GM18499 (cell line): ENCODE data around the gene HBQ1.
"Not testable (repeated sequence)": the region's sequence is repeated elsewhere in the genome, so short reads cannot be mapped to it uniquely, and the experiment has no call there.

Source experiments
- ATAC-seq: cut with Tn5 transposase; IDR thresholded peaks from one replicate; pipeline ENCODE4 v1.9.1; 2021; ENCODE audit warnings: moderate number of reproducible peaks; ENCODE audit not compliant: insufficient read depth, unreplicated experiment

The HBQ1 gene

GRCh38 chr16:194516-194915 is 14.3 kb downstream of the HBQ1 start:
- no peak for ATAC-seq

DNA sequence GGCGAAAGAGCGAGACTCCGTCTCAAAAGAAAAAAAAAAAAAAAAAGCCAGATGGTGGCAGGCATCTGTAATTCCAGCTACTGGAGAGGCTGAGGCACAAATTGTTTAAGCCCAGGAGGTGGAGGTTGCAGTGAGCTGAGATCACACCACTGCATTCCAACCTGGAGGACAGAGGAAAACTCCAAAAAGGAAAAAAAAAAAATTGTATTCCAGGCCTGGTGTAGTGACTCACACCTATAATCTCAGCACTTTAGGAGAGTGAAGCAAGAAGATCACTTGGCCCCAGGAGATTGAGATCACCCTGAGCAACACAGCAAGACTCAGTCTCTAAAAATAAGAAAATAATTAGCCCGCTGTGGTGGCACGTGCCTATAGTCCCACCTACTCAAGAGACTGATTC is 20.1 kb downstream of the HBQ1 start:
- no peak for ATAC-seq

GRCh38 chr16:203246-203645 is 23.0 kb downstream of the HBQ1 start:
- no peak for ATAC-seq

- not testable (repeated sequence) for ATAC-seq
Observed at GRCh38 chr16:204046-204445, 23.8 kb downstream of the HBQ1 start.

DNA sequence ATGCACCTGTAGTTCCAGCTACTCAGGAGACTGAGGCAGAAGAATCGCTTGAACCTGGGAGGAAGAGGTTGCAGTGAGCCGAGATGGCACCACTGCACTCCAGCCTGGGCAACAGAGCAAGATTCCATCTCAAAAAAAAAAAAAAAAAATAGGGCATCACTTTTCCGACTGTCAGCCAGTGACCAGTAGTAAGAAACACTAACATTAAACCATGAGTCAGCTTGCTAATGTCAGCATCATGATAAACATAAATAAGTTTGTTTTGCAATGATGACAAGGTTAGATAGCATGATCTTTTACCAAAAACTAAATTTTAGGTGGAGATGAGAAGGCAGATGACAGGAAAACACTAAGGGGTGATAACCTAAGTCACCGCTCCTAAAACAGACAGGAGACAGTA is 29.1 kb downstream of the HBQ1 start:
- not testable (repeated sequence) for ATAC-seq

DNA sequence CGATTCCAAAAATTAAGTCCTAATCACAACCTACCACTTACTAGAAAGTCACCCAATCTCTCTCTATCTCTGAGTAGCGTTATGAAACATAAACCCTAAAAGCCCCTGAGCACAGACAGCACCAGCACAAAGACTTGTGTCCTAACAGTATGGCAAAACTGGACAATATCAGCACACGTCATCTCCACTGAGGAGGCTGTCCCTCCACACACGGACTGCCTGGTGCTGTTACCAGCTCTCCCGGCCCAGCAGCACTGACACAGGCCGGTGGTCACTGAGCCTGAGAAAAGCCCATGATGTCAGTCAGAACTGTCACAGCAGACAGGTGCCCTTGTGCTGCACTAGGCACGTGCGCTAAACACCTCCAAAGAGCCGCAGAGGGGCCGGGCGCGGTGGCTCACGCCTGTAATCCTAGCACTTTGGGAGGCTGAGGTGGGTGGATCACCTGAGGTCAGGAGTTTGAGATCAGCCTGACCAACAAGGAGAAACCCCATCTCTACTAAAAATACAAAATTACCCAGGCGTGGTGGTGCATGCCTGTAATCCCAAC is 31.4 kb downstream of the HBQ1 start:
- ATAC-seq, result not testable (repeated sequence)

GRCh38 chr16:212999-213398 is 32.7 kb downstream of the HBQ1 start:
- no peak for ATAC-seq

DNA sequence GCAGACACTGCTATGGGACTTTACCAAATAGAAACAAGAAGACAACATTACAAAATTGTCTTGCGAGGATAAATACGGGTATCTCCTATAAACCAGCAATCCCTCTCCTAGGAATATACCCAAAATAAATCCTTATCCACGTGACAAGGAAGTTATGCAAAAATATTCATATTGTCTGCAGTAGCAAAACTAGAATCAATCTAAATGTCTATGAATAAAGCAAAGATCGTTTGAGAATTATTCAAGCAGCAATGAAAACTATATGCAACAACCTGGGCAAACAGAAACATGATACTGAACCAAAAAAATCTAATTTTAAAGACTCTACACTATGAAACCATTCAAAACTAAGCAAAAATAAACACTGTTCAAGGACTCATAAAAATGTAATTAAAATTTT is 39.8 kb downstream of the HBQ1 start:
- no peak for ATAC-seq

GRCh38 chr16:228151-228851 is 48.0 kb downstream of the HBQ1 start:
- no peak for ATAC-seq

GRCh38 chr16:228852-229730 is 48.8 kb downstream of the HBQ1 start, which contains the start of gene LUC7L:
Gene LUC7L, minus strand, starts transcription at chr16:229449. Its CDS starts 110 bp downstream, at chr16:229339.
- no peak for ATAC-seq

GRCh38 chr16:229731-230281 is 49.5 kb downstream of the HBQ1 start:
- no peak for ATAC-seq

DNA sequence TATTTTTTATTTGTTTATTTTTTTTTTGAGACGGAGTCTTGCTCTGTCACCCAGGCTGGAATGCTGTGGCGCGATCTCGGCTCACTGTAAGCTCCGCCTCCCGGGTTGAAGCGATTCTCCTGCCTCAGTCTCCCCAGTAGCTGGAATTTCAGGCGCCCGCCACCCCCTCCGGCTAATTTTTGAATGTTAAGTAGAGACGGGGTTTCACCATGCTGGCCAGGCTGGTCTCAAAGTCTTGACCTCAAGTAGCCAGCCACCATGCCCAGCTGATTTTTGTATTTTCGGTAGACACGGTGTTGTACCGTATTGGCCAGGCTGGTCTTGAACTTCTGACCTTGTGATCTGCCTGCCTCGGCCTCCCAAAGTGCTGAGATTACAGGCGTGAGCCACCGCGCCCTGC is 50.1 kb downstream of the HBQ1 start:
- not testable (repeated sequence) for ATAC-seq
